ENCODE results near the gene MARCHF10. TPM values are rescaled to one million over a fixed set of nuclear protein-coding genes. Genes with fewer than 3 reads are reported as not detected.

Gene MARCHF10
- total RNA-seq, 2 experiments from 2014 or later: not detected

DNA sequence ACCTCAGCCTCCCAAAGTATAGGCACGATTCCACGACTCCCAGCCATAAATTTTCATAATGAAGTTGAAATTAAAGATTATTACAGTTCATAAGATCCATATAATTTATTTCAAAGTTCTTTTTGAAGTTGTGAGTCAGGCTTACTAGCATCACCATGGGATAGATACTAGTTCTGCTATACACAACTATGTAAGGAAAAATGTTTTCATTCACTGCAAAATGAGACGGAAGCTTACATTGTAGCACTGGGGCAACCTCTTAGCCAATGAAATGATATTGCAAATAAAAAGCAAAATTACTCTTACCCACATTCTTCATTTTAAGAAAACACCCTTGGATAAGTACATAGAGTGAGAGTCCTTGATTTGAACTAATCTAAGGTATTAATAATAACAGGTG lies 18.8 kb upstream of the MARCHF10 start:
- H3K79me2 ChIP-seq (ENCODE audit: insufficient read depth, low read depth, low read length): no peaks in the 10 kb centered on the region
- no peaks in the 10 kb centered on the region for H3K36me3 ChIP-seq (ENCODE audit: insufficient read depth, low read length)
- H3K4me2 ChIP-seq (ENCODE audit: low read length): no peak overlapping the region
- no peak for DNase-seq (ENCODE audit: low spot score)
- H3K9me2 ChIP-seq (ENCODE audit: insufficient read depth, low read length): no peaks in the 10 kb centered on the region
- no peak overlapping the region for H2AFZ ChIP-seq (ENCODE audit: low read length)
- H3K4me3 ChIP-seq (ENCODE audit: low read depth, low read length, poor library complexity, severe bottlenecking): no peak overlapping the region
- TF ChIP-seq, protein P1, sequence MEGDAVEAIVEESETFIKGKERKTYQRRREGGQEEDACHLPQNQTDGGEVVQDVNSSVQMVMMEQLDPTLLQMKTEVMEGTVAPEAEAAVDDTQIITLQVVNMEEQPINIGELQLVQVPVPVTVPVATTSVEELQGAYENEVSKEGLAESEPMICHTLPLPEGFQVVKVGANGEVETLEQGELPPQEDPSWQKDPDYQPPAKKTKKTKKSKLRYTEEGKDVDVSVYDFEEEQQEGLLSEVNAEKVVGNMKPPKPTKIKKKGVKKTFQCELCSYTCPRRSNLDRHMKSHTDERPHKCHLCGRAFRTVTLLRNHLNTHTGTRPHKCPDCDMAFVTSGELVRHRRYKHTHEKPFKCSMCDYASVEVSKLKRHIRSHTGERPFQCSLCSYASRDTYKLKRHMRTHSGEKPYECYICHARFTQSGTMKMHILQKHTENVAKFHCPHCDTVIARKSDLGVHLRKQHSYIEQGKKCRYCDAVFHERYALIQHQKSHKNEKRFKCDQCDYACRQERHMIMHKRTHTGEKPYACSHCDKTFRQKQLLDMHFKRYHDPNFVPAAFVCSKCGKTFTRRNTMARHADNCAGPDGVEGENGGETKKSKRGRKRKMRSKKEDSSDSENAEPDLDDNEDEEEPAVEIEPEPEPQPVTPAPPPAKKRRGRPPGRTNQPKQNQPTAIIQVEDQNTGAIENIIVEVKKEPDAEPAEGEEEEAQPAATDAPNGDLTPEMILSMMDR (conservative IDR thresholded peaks at IDR 0.05; ENCODE audit: low read length): no peak
- no peak for TF ChIP-seq EZH2phosphoT487 (IDR thresholded peaks at IDR 0.05; ENCODE audit: borderline replicate concordance, low read depth, low read length)
- ChIA-PET POLR2A (no interaction called here), CTCF (ENCODE audit: unreplicated experiment) (no interaction called here)
- intact Hi-C loops (cut with micrococcal nuclease; ENCODE audit: unreplicated experiment): no loop called here
- no peaks in the 10 kb centered on the region for H3K9me3 ChIP-seq (ENCODE audit: low read length)
- no peak overlapping the region for H3K27ac ChIP-seq (ENCODE audit: low read depth, low read length, poor library complexity, severe bottlenecking)
- H4K20me1 ChIP-seq (ENCODE audit: insufficient read depth, low read length): no peaks in the 10 kb centered on the region
- H3K4me1 ChIP-seq (ENCODE audit: insufficient read depth, low read length, poor library complexity, severe bottlenecking): no peaks in the 10 kb centered on the region
- no TSS peak for BruUV-seq (replicated peaks)

DNA sequence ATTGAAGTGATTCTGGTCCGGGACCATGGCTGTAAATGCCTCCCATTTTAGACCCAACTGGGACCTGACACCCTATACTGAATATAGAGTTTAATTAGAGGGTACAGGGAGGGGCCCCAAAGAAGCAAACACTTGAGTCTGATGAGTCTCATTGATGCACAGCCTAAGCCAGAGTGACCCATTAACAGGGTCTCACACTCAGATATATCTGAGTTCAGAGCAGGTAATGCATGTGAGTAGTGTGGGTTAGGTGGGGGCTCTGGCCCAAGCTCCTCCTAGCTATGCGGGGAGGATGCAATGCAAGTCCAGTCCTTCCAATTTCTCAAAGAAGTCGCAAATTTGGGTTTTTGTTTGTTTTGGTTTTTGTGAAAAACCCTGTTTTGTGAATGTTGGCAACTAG lies 17.1 kb upstream of the MARCHF10 start:
- H3K4me2 ChIP-seq (ENCODE audit: low read length): no peak overlapping the region
- intact Hi-C loops (cut with micrococcal nuclease; ENCODE audit: unreplicated experiment): no loop called here
- TF ChIP-seq, protein P1 (conservative IDR thresholded peaks at IDR 0.05; ENCODE audit: low read length): no peak
- no peak for TF ChIP-seq EZH2phosphoT487 (IDR thresholded peaks at IDR 0.05; ENCODE audit: borderline replicate concordance, low read depth, low read length)
- H3K4me3 ChIP-seq (ENCODE audit: low read depth, low read length, poor library complexity, severe bottlenecking): no peak overlapping the region
- no TSS peak for BruUV-seq (replicated peaks)
- H2AFZ ChIP-seq (ENCODE audit: low read length): no peak overlapping the region
- DNase-seq (ENCODE audit: low spot score): no peak
- H4K20me1 ChIP-seq (ENCODE audit: insufficient read depth, low read length): no peaks in the 10 kb centered on the region
- ChIA-PET POLR2A (interaction anchor here (0.7 kb wide), 1 partner anchor 1953 kb away, joined by 6 read pairs; no protein-coding TSS in a partner anchor), CTCF (ENCODE audit: unreplicated experiment) (no interaction called here)
- H3K9me2 ChIP-seq (ENCODE audit: insufficient read depth, low read length): no peaks in the 10 kb centered on the region
- H3K4me1 ChIP-seq (ENCODE audit: insufficient read depth, low read length, poor library complexity, severe bottlenecking): no peaks in the 10 kb centered on the region
- H3K27ac ChIP-seq (ENCODE audit: low read depth, low read length, poor library complexity, severe bottlenecking): no peak overlapping the region
- H3K36me3 ChIP-seq (ENCODE audit: insufficient read depth, low read length): no peaks in the 10 kb centered on the region
- H3K79me2 ChIP-seq (ENCODE audit: insufficient read depth, low read depth, low read length): no peaks in the 10 kb centered on the region
- H3K9me3 ChIP-seq (ENCODE audit: low read length): no peaks in the 10 kb centered on the region

DNA sequence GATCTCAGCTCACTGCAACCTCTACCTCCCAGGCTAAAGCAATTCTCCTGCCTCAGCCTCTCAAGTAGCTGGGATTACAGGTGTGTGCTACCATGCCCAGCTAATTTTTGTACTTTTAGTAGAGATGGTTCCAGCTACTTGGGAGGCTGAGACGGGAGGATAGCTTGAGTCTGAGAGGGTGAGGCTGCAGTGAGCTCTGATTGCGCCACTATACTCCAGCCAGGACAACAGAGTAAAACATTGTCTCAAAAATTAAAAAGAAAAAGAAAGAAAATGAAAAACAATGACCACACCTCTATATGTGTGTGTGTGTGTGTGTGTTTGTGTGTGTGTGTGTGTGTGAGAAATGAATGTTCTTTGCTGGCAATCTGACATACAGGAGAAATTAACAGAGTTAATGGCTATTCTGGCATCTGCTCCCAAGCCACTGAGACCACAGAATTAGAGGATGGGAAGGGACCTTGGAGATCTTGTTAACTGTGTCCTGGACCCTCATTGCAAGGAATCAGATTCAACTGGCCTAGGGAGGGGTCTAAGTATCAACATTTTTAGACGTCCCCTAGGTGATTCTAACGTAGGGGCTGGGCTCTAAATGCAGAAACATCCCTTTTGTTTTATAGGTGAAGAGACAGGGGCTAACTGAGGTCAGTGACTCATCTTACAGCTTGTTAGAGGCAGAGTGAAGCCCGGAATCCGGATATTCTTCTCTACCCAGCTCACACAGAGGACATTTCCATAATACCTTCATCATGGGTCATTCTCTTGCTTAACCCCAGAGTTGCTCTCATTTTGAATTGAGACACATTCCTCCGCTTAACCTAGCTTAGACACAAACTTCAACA lies 16.4 kb upstream of the MARCHF10 start:
- H3K4me3 ChIP-seq (ENCODE audit: low read depth, low read length, poor library complexity, severe bottlenecking): no peak overlapping the region
- no peaks in the 10 kb centered on the region for H3K9me3 ChIP-seq (ENCODE audit: low read length)
- TF ChIP-seq, protein P1 (conservative IDR thresholded peaks at IDR 0.05; ENCODE audit: low read length): no peak
- TF ChIP-seq EZH2phosphoT487 (IDR thresholded peaks at IDR 0.05; ENCODE audit: borderline replicate concordance, low read depth, low read length): no peak
- H3K4me2 ChIP-seq (ENCODE audit: low read length): no peak overlapping the region
- no peaks in the 10 kb centered on the region for H3K9me2 ChIP-seq (ENCODE audit: insufficient read depth, low read length)
- intact Hi-C loops (cut with micrococcal nuclease; ENCODE audit: unreplicated experiment): no loop called here
- no peaks in the 10 kb centered on the region for H3K79me2 ChIP-seq (ENCODE audit: insufficient read depth, low read depth, low read length)
- no peaks in the 10 kb centered on the region for H3K36me3 ChIP-seq (ENCODE audit: insufficient read depth, low read length)
- H2AFZ ChIP-seq (ENCODE audit: low read length): no peak overlapping the region
- POLR2A ChIA-PET: interaction anchor here (0.7 kb wide), 2 partner anchors 84 to 1954 kb away, joined by 6 read pairs; no protein-coding TSS in a partner anchor
- no peaks in the 10 kb centered on the region for H4K20me1 ChIP-seq (ENCODE audit: insufficient read depth, low read length)
- H3K4me1 ChIP-seq (ENCODE audit: insufficient read depth, low read length, poor library complexity, severe bottlenecking): no peaks in the 10 kb centered on the region
- no peak overlapping the region for H3K27ac ChIP-seq (ENCODE audit: low read depth, low read length, poor library complexity, severe bottlenecking)
- no peak for DNase-seq (ENCODE audit: low spot score)
- BruUV-seq (replicated peaks): no TSS peak
- CTCF ChIA-PET (ENCODE audit: unreplicated experiment): no interaction called here
